Prostate gland (tissue), 2 donors: Measurements from ENCODE around the gene ADARB2. TPM values are rescaled to one million over a fixed set of nuclear protein-coding genes. Genes with fewer than 3 reads are reported as not detected.
A peak's percentile ranks its signal among the peaks of the same experiment; 100 is the strongest.

Experiments
- DNase-seq: peaks from one replicate; pipeline ENCODE4 v3.0.0-alpha.2; 2019; ENCODE audit warnings: low spot score
- H3K27ac ChIP-seq, 2 donors: fragments of 200-600 bp; sonication (generic); 2 replicates each; pipeline ENCODE4 v1.5.1; 2017 to 2019
- H3K27me3 ChIP-seq: fragments of 200-600 bp; sonication (generic); replicated peaks from 2 replicates; pipeline ENCODE4 v1.5.1; 2019; ENCODE audit not compliant: insufficient read depth
- H3K36me3 ChIP-seq, 2 donors: fragments of 200-600 bp; sonication (generic); 1 replicate in 1 of 2; 2 replicates in 1 of 2; pipeline versions ENCODE4 v1.5.1 to v1.8.1; 2017 to 2019
- H3K4me1 ChIP-seq: fragments of 200-600 bp; sonication (generic); replicated peaks from 2 replicates; pipeline ENCODE4 v1.5.1; 2019
- H3K4me3 ChIP-seq, 2 donors: fragments of 200-600 bp; sonication (generic); 2 replicates each; pipeline ENCODE4 v1.5.1; 2017 to 2019
- H3K9me3 ChIP-seq: fragments of 200-600 bp; sonication (generic); 2 replicates; pipeline ENCODE4 v1.5.1; 2017
- CTCF ChIP-seq, 4 experiments: fragments of 200-600 bp in 2 of 4; fragments of 450-650 bp in 2 of 4; sonication (generic) in 2 of 4; IDR thresholded peaks; 1 replicate in 3 of 4; 2 replicates in 1 of 4; pipeline ENCODE4 v1.5.1; 2016 to 2019; ENCODE audit warnings: antibody characterized with exemption in 4 of 4, mild to moderate bottlenecking in 2 of 4, moderate library complexity in 2 of 4
- POLR2A ChIP-seq: fragments of 450-650 bp; IDR thresholded peaks from one replicate; pipeline ENCODE4 v1.6.1; 2016; ENCODE audit warnings: antibody characterized with exemption, mild to moderate bottlenecking
- POLR2AphosphoS5 ChIP-seq: sonication (generic); formaldehyde crosslinking; IDR thresholded peaks from one replicate; pipeline ENCODE4 v1.6.1; 2017; ENCODE audit warnings: antibody characterized with exemption
- WGBS: methylation state at CpG from one replicate; pipeline ENCODE4 v1.1.5; 2018; 5-methylcytosine and 5-hydroxymethylcytosine counted together
- intact Hi-C: fragments of 100-400 bp; cut with DNase I; formaldehyde crosslinking; loops from one replicate; pipeline ENCODE4 v1.14.2; 2022
- total RNA-seq, 2 donors: library from RNA; depleted of rRNA; stranded (reverse); fragments of >200 nt; gene quantifications; one replicate each; pipeline ENCODE4 v1.1.0, GENCODE V29; 2016

ADARB2 gene
- total RNA-seq, 2 donors from 2014 or later, result 0.36 to 10.5 TPM

GRCh38 chr10:1732564-1732996 is 4.7 kb downstream of the ADARB2 start:
- no peaks in the 10 kb centered on the region for H3K27me3 ChIP-seq
- peaks cover 4% of the 10 kb centered on the region for H3K4me1 ChIP-seq
- no peaks in the 10 kb centered on the region for H3K36me3 ChIP-seq
- H3K9me3 ChIP-seq, result no peaks in the 10 kb centered on the region
- 42% methylated on average over 17 of the region's 17 CpGs for WGBS
- H3K4me3 ChIP-seq, result no peak overlapping the region
- DNase-seq, result peak; percentile 61
- intact Hi-C loops, result no loop called here
- no peak overlapping the region for H3K27ac ChIP-seq
- TF ChIP-seq CTCF (IDR thresholded peaks at IDR 0.05) (no peak), POLR2A (no peak), POLR2AphosphoS5 (peak; percentile 87)

- Histone ChIP-seq H3K4me1 (peaks cover under 1% of the 10 kb centered on the region), H3K36me3 (no peaks in the 10 kb centered on the region), H3K9me3 (no peaks in the 10 kb centered on the region), H3K27me3 (no peaks in the 10 kb centered on the region), H3K27ac (no peak overlapping the region), H3K4me3 (no peak overlapping the region)
- TF ChIP-seq POLR2AphosphoS5, result no peak
- TF ChIP-seq POLR2A, result no peak
- TF ChIP-seq CTCF (IDR thresholded peaks at IDR 0.05), result no peak
- intact Hi-C loops, result no loop called here
- DNase-seq, result no peak
- 71% methylated on average over 6 of the region's 6 CpGs for WGBS
These were observed 5.7 kb downstream of the ADARB2 start for GRCh38 chr10:1731592-1731991.

GRCh38 chr10:1729751-1730150 is 7.6 kb downstream of the ADARB2 start:
- H3K4me1 ChIP-seq, result no peaks in the 10 kb centered on the region
- H3K4me3 ChIP-seq, result no peak overlapping the region
- no peaks in the 10 kb centered on the region for H3K27me3 ChIP-seq
- DNase-seq, result no peak
- H3K9me3 ChIP-seq, result no peaks in the 10 kb centered on the region
- TF ChIP-seq CTCF (IDR thresholded peaks at IDR 0.05), result no peak
- TF ChIP-seq POLR2A, result no peak
- no peak for TF ChIP-seq POLR2AphosphoS5
- no peaks in the 10 kb centered on the region for H3K36me3 ChIP-seq
- no peak overlapping the region for H3K27ac ChIP-seq
- 86% methylated on average over 3 of the region's 3 CpGs for WGBS
- intact Hi-C loops, result no loop called here

GRCh38 chr10:1726861-1727260 is 10.5 kb downstream of the ADARB2 start:
- Histone ChIP-seq H3K9me3 (no peaks in the 10 kb centered on the region), H3K4me3 (no peak overlapping the region), H3K27ac (no peak overlapping the region), H3K27me3 (no peaks in the 10 kb centered on the region), H3K4me1 (no peaks in the 10 kb centered on the region), H3K36me3 (no peaks in the 10 kb centered on the region)
- DNase-seq, result peak; percentile 37
- TF ChIP-seq POLR2AphosphoS5, result peak; percentile 75
- TF ChIP-seq POLR2A, result no peak
- intact Hi-C loops, result no loop called here
- 56% methylated on average over 11 of the region's 11 CpGs for WGBS

GRCh38 chr10:1724921-1725488 is 12.3 kb downstream of the ADARB2 start:
- 54% methylated on average over 15 of the region's 15 CpGs for WGBS
- intact Hi-C loops, result no loop called here
- H3K27ac ChIP-seq, result no peak overlapping the region
- no peaks in the 10 kb centered on the region for H3K4me1 ChIP-seq
- H3K36me3 ChIP-seq, result no peaks in the 10 kb centered on the region
- H3K27me3 ChIP-seq, result no peaks in the 10 kb centered on the region
- H3K4me3 ChIP-seq, result no peak overlapping the region
- no peak for DNase-seq
- H3K9me3 ChIP-seq, result no peaks in the 10 kb centered on the region
- no peak for TF ChIP-seq CTCF (IDR thresholded peaks at IDR 0.05)
- TF ChIP-seq POLR2AphosphoS5, result no peak
- TF ChIP-seq POLR2A, result no peak
